HEK293 (cell line): Measurements from ENCODE around the gene UNC80.

Experiments used
- MEIS1 ChIP-seq: sonication (generic); formaldehyde crosslinking; IDR thresholded peaks from 2 replicates; pipeline ENCODE4 v1.8.1; 2022; ENCODE audit warnings: missing genetic modification reagents, mild to moderate bottlenecking, borderline replicate concordance
- ZBTB21 ChIP-seq: fragments of 450-650 bp; formaldehyde crosslinking; IDR thresholded peaks from 2 replicates; pipeline ENCODE4 v1.5.1; 2017; ENCODE audit warnings: missing biosample characterization, missing genetic modification characterization
- ZNF501 ChIP-seq: fragments of 450-650 bp; formaldehyde crosslinking; IDR thresholded peaks from 2 replicates; pipeline ENCODE4 v1.5.1; 2016; ENCODE audit warnings: missing biosample characterization, missing genetic modification characterization
- ZNF610 ChIP-seq: fragments of 450-650 bp; formaldehyde crosslinking; IDR thresholded peaks from 2 replicates; pipeline ENCODE4 v1.5.1; 2016; ENCODE audit warnings: missing biosample characterization, missing genetic modification characterization, borderline replicate concordance
- ZNF747 ChIP-seq: fragments of 450-650 bp; formaldehyde crosslinking; IDR thresholded peaks from 2 replicates; pipeline ENCODE4 v1.5.1; 2016; ENCODE audit warnings: missing biosample characterization, missing genetic modification characterization
- TF ChIP-seq, protein P1 (sequence below): fragments of 450-650 bp; formaldehyde crosslinking; IDR thresholded peaks from 2 replicates; pipeline ENCODE4 v1.5.1; 2016; ENCODE audit warnings: missing biosample characterization, missing genetic modification characterization

DNA sequence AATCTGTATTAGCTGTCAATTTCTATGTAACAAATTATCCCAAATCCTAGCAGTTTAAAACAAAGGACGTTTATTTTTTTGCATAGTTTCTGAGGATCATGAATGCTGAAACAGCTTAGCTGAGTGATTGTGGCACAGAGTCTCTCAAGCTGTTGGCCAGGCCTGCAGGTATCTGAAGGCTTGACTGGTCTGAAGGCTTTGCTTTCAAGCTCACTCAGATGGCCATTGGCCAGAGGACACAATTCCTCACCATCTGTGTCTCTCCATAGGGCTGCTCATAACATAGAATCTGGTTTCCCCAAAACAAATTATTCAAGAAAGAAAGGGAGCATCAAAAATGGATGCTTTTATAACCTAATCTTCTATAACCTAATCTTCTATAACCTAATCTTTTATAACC, 33.7 kb downstream of the UNC80 start:
- TF ChIP-seq ZNF747 (tag by site-specific recombination) (no peak), ZNF501 (tag by site-specific recombination) (no peak), MEIS1 (CRISPR knock-in tag) (no peak), ZBTB21 (tag by site-specific recombination) (no peak), ZNF610 (tag by site-specific recombination) (no peak)
- TF ChIP-seq, protein P1, sequence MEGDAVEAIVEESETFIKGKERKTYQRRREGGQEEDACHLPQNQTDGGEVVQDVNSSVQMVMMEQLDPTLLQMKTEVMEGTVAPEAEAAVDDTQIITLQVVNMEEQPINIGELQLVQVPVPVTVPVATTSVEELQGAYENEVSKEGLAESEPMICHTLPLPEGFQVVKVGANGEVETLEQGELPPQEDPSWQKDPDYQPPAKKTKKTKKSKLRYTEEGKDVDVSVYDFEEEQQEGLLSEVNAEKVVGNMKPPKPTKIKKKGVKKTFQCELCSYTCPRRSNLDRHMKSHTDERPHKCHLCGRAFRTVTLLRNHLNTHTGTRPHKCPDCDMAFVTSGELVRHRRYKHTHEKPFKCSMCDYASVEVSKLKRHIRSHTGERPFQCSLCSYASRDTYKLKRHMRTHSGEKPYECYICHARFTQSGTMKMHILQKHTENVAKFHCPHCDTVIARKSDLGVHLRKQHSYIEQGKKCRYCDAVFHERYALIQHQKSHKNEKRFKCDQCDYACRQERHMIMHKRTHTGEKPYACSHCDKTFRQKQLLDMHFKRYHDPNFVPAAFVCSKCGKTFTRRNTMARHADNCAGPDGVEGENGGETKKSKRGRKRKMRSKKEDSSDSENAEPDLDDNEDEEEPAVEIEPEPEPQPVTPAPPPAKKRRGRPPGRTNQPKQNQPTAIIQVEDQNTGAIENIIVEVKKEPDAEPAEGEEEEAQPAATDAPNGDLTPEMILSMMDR (tag by site-specific recombination), result no peak
